Stomach (tissue), 4 donors: Measurements from ENCODE around the gene DMXL1.

Source experiments
- CTCF ChIP-seq, 7 experiments: fragments of 450-650 bp in 4 of 7; fragments of 200-600 bp in 3 of 7; sonication (generic) in 3 of 7; IDR thresholded peaks; one replicate each; pipeline ENCODE4 v1.5.1; 2016 to 2019; ENCODE audit warnings: antibody characterized with exemption in 7 of 7, control low read depth in 2 of 7, mild to moderate bottlenecking in 1 of 7
- EP300 ChIP-seq: sonication (generic); formaldehyde crosslinking; IDR thresholded peaks from one replicate; pipeline ENCODE4 v1.6.1; 2017; ENCODE audit warnings: antibody characterized with exemption
- POLR2A ChIP-seq, 4 donors: fragments of 450-650 bp; IDR thresholded peaks; one replicate each; pipeline ENCODE4 v1.6.1; 2016; ENCODE audit warnings: antibody characterized with exemption in 4 of 4, control low read depth in 2 of 4, mild to moderate bottlenecking in 1 of 4, moderate library complexity in 1 of 4

DNA sequence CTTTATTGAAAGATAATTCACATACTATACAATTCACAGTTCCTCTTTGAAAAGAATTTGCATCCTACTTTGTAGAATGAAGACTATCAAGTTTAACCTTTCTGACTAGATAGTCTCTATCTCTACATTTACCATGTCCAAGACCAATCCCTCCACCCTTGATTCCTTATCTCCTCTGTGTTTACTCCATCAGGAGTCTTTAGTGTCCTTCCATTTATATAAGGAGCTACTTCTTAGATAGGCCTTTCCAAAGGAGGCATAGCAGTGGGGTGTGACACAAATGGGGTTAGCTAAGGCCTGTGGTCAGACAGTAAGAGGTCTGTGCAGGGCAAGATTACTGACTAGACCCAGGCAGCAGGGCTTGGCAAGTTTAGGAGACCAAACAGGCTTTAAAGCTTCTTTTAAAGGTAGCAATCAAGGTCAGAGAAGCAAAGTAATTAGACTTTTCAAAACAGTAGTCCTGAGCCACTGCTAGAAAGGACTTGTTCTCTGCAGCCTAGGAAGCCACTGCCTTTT, 11.1 kb upstream of the DMXL1 start:
- no peak for TF ChIP-seq CTCF (IDR thresholded peaks at IDR 0.05)
- TF ChIP-seq POLR2A (IDR thresholded peaks at IDR 0.05) = no peak
- TF ChIP-seq EP300 = no peak
